Spleen (tissue), 11 donors: Measurements from ENCODE around the gene GATA6. TPM values are rescaled to one million over a fixed set of nuclear protein-coding genes. Genes with fewer than 3 reads are reported as not detected.

Experiments used
- DNase-seq: peaks from one replicate; pipeline ENCODE4 v3.0.0-alpha.2; 2020
- H3K27ac ChIP-seq, 8 donors: fragments of 200-600 bp; sonication (generic) in 7 of 8; 1 replicate in 4 of 8; 2 replicates in 4 of 8; pipeline versions ENCODE4 v1.5.0 to v1.8.0; 2016 to 2021; ENCODE audit warnings: inconsistent platforms in 4 of 8, mild to moderate bottlenecking in 4 of 8, moderate library complexity in 1 of 8
- H3K27me3 ChIP-seq, 7 donors: fragments of 200-600 bp; sonication (generic) in 6 of 7; replicated peaks in 1 of 7; 1 replicate in 4 of 7; 2 replicates in 3 of 7; pipeline versions ENCODE4 v1.5.0 to v1.8.0; 2016 to 2021; ENCODE audit warnings: inconsistent platforms in 3 of 7, mild to moderate bottlenecking in 1 of 7
- H3K36me3 ChIP-seq, 6 donors: fragments of 200-600 bp; sonication (generic) in 5 of 6; 1 replicate in 4 of 6; 2 replicates in 2 of 6; pipeline versions ENCODE4 v1.5.0 to v1.8.0; 2016 to 2021; ENCODE audit warnings: inconsistent platforms in 2 of 6
- H3K4me1 ChIP-seq, 6 donors: fragments of 200-600 bp; sonication (generic) in 5 of 6; 1 replicate in 3 of 6; 2 replicates in 3 of 6; pipeline versions ENCODE4 v1.5.0 to v1.8.0; 2016 to 2021; ENCODE audit warnings: inconsistent platforms in 3 of 6
- H3K4me3 ChIP-seq, 8 donors: fragments of 200-600 bp; sonication (generic) in 7 of 8; 1 replicate in 4 of 8; 2 replicates in 4 of 8; pipeline versions ENCODE4 v1.5.0 to v1.8.0; 2016 to 2021; ENCODE audit warnings: inconsistent platforms in 4 of 8, mild to moderate bottlenecking in 4 of 8, moderate library complexity in 2 of 8
- H3K9me3 ChIP-seq, 8 donors: fragments of 200-600 bp; sonication (generic) in 7 of 8; 1 replicate in 4 of 8; 2 replicates in 4 of 8; pipeline versions ENCODE4 v1.5.0 to v1.8.0; 2016 to 2021; ENCODE audit warnings: inconsistent platforms in 4 of 8
- CTCF ChIP-seq, 11 experiments: fragments of 200-600 bp in 7 of 11; fragments of 450-650 bp in 4 of 11; sonication (generic) in 4 of 11; IDR thresholded peaks in 8 of 11; conservative IDR thresholded peaks in 3 of 11; 1 replicate in 7 of 11; 2 replicates in 4 of 11; pipeline versions ENCODE4 v1.4.0 to v1.8.0; 2016 to 2021; ENCODE audit warnings: antibody characterized with exemption in 11 of 11, inconsistent platforms in 4 of 11, mild to moderate bottlenecking in 1 of 11
- POLR2A ChIP-seq, 3 donors: fragments of 450-650 bp; IDR thresholded peaks; one replicate each; pipeline ENCODE4 v1.5.1; 2017; ENCODE audit warnings: antibody characterized with exemption in 3 of 3, mild to moderate bottlenecking in 1 of 3
- POLR2AphosphoS5 ChIP-seq, 3 donors: sonication (generic); formaldehyde crosslinking; IDR thresholded peaks; one replicate each; pipeline ENCODE4 v1.5.1; 2017; ENCODE audit warnings: antibody characterized with exemption in 3 of 3
- WGBS, 5 donors: extraction: QIAGEN DNeasy Blood & Tissue Kit in 3 of 5; methylation state at CpG; one replicate each; pipeline versions ENCODE4 v1.1.5 to v1.1.7; 2013 to 2018; 5-methylcytosine and 5-hydroxymethylcytosine counted together
- intact Hi-C: fragments of 100-400 bp; cut with DNase I; formaldehyde crosslinking; loops from one replicate; pipeline ENCODE4 v1.15.0; 2023; ENCODE audit warnings: low total_unique reads
- polyA plus RNA-seq, 3 donors: library from polyadenylated mRNA; stranded (reverse); fragments of 200-250 nt; gene quantifications; one replicate each; pipeline ENCODE4 v1.2.1, GENCODE V29; 2013
- total RNA-seq, 7 donors: library from RNA; depleted of rRNA in 3 of 7; stranded (reverse); fragments of >200 nt in 3 of 7; fragmentation: NEBNext Ultra II Directional in 4 of 7; extraction: Animal tissue kit (Norgen Biotek cat#: 25700) in 4 of 7; gene quantifications; one replicate each; pipeline versions ENCODE4 v1.1.0 to v1.2.1, GENCODE V29; 2016 to 2021
- donor health status: healthy with polysubstance abuse.
- donor health status: DM: no; HTN: no; CAD: no; lungs with moderate emphysema.
- donor health status: DM: no; HTN: no; CAD: no.
- donor health status: Bipolar disorder and iron deficiency.
- donor health status: healthy.
- donor health status: DM: no; HTN: no; CAD: no.
- donor health status: DM: yes; HTN: yes; CAD: no.

GATA6 gene
- total and polyA plus RNA-seq, 10 donors = 4.2 to 65.3 (median 34.8) TPM

- peak overlapping the region; percentile 44 to 86 (median 64) for H3K4me3 ChIP-seq
- H3K36me3 ChIP-seq = peaks cover 0 to 21% (median 0%) of the 10 kb centered on the region in 6 donors
- H3K9me3 ChIP-seq = no peaks in the 10 kb centered on the region
- WGBS, 5 donors = 2 to 40% (median 5%) methylated on average over 1 to 120 of the region's 120 CpGs
- DNase-seq = no peak
- H3K27ac ChIP-seq = peak overlapping the region; percentile 63 to 93 (median 90)
- peak in 1 of 3 donors; percentile 41 for TF ChIP-seq POLR2AphosphoS5 (IDR thresholded peaks at IDR 0.05)
- TF ChIP-seq POLR2A (IDR thresholded peaks at IDR 0.05) = no peak
- intact Hi-C loops = loop anchor here (10.0 kb wide), 1 partner anchor 383 kb away; no protein-coding TSS in a partner anchor
- peaks cover 5 to 100% (median 67%) of the 10 kb centered on the region in 7 donors for H3K27me3 ChIP-seq
- peaks cover 3 to 48% (median 35%) of the 10 kb centered on the region in 6 donors for H3K4me1 ChIP-seq
Observed at GRCh38 chr18:22171258-22172119, 2.1 kb downstream of the GATA6 start.

- Histone ChIP-seq H3K36me3 (peaks cover 0 to 27% (median 0%) of the 10 kb centered on the region in 6 donors), H3K4me3 (peak overlapping the region; percentile 19 to 86 (median 53)), H3K4me1 (peaks cover 3 to 50% (median 35%) of the 10 kb centered on the region in 6 donors), H3K27me3 (peaks cover 2 to 100% (median 68%) of the 10 kb centered on the region in 7 donors), H3K9me3 (no peaks in the 10 kb centered on the region), H3K27ac (peak overlapping the region in 7 of 8 donors; percentile 61 to 93 (median 90))
- 28 to 48% (median 36%) methylated on average over 5 to 34 of the region's 34 CpGs for WGBS, 5 donors
- no peak for DNase-seq
- intact Hi-C loops = loop anchor here (10.0 kb wide), 1 partner anchor 383 kb away; no protein-coding TSS in a partner anchor
- TF ChIP-seq POLR2AphosphoS5 (IDR thresholded peaks at IDR 0.05) (peak in 1 of 3 donors; percentile 47), CTCF (IDR thresholded peaks at IDR 0.05 in 8 of 11, conservative IDR thresholded peaks at IDR 0.05 in 3 of 11) (no peak)
Observed at GRCh38 chr18:22172120-22172582, 2.8 kb downstream of the GATA6 start.

- TF ChIP-seq POLR2AphosphoS5 (IDR thresholded peaks at IDR 0.05) (no peak), CTCF (IDR thresholded peaks at IDR 0.05 in 8 of 11, conservative IDR thresholded peaks at IDR 0.05 in 3 of 11) (no peak), POLR2A (IDR thresholded peaks at IDR 0.05) (no peak)
- no peaks in the 10 kb centered on the region for H3K9me3 ChIP-seq
- intact Hi-C loops = loop anchor here (10.0 kb wide), 1 partner anchor 382 kb away; no protein-coding TSS in a partner anchor
- no peak for DNase-seq
- H3K27me3 ChIP-seq = peaks cover 2 to 100% (median 68%) of the 10 kb centered on the region in 7 donors
- H3K4me3 ChIP-seq = peak overlapping the region; percentile 19 to 86 (median 53)
- WGBS, 5 donors = 56 to 68% (median 61%) methylated on average over 7 of the region's 7 CpGs
- H3K36me3 ChIP-seq = peaks cover 0 to 30% (median 0%) of the 10 kb centered on the region in 6 donors
- H3K4me1 ChIP-seq = peaks cover 3 to 46% (median 35%) of the 10 kb centered on the region in 6 donors
- peak overlapping the region in 7 of 8 donors; percentile 61 to 93 (median 90) for H3K27ac ChIP-seq
Observed at GRCh38 chr18:22172594-22173049, 3.2 kb downstream of the GATA6 start.

- TF ChIP-seq CTCF (IDR thresholded peaks at IDR 0.05 in 8 of 11, conservative IDR thresholded peaks at IDR 0.05 in 3 of 11) (no peak), POLR2AphosphoS5 (IDR thresholded peaks at IDR 0.05) (peak in 1 of 3 donors; percentile 18)
- 53 to 62% (median 59%) methylated on average over 22 of the region's 22 CpGs for WGBS, 5 donors
- Histone ChIP-seq H3K4me3 (peak overlapping the region; percentile 10 to 86 (median 53)), H3K4me1 (peaks cover 3 to 39% (median 30%) of the 10 kb centered on the region in 6 donors), H3K27me3 (peaks cover 2 to 100% (median 66%) of the 10 kb centered on the region in 7 donors), H3K36me3 (peaks cover 0 to 30% (median 0%) of the 10 kb centered on the region in 6 donors), H3K9me3 (no peaks in the 10 kb centered on the region), H3K27ac (peak overlapping the region; percentile 53 to 93 (median 89))
- intact Hi-C loops = loop anchor here (10.0 kb wide), 1 partner anchor 381 kb away; no protein-coding TSS in a partner anchor
- DNase-seq = no peak
Observed at GRCh38 chr18:22173221-22173927, 4.0 kb downstream of the GATA6 start.
